ENCODE measurements around the gene PGA3.
"Not testable (repeated sequence)": the region's sequence is repeated elsewhere in the genome, so short reads cannot be mapped to it uniquely, and the experiment has no call there.

Gene PGA3

GRCh38 chr11:61171907-61172306, 31.4 kb upstream of the PGA3 start:
- no peak for DNase-seq (ENCODE audit: low read depth)

- DNase-seq (ENCODE audit: low read depth) = no peak
These were observed 31.0 kb upstream of the PGA3 start for GRCh38 chr11:61172356-61172755.

GRCh38 chr11:61172888-61173287, 30.4 kb upstream of the PGA3 start:
- no peak for DNase-seq (ENCODE audit: low read depth)

DNA sequence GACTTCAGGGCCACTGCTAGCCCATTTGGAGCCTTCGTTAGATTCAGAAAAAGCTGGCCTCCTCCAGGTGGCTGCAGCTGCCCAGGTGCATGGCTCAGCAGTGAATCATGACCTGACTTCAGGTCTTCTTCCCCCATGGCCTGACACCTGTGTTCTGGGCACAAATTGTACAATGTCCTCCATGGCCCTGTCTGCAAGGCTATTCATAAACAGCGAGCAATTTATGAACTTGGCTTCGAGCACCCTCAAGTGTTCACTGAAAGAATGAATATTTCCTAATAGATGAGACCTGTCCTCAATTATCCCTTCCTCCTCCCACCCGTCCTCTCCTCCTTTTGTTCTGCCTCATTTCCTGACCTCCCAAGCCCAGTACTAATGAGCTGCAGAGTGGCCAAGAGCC, 29.9 kb upstream of the PGA3 start:
- peak; percentile 54 for DNase-seq (ENCODE audit: low read depth)

- no peak for DNase-seq (ENCODE audit: low read depth)
These were observed 29.0 kb upstream of the PGA3 start for GRCh38 chr11:61174273-61174672.

DNA sequence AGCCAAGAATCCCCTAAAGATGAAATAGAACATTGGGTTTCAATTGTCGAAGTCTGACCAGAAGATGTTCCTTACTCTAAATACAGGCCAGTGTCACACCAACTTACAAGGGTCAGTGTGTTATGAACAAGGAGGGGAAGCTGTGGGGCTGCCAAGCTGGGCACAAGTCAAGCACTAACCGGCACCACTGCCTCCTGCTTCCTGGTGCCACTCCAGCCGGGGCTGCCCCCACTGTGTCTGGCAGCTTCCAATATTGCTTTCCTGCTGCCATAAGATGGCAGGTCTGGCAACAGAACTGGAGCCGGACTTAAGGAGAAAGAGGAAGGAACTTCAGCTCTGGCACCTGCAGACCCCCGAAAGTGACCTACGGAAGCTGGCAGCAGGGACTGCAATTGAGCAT, 28.4 kb upstream of the PGA3 start:
- no peak for DNase-seq (ENCODE audit: low read depth)

- no peak for DNase-seq (ENCODE audit: low read depth)
These were observed 26.9 kb upstream of the PGA3 start for GRCh38 chr11:61176446-61176845.

DNA sequence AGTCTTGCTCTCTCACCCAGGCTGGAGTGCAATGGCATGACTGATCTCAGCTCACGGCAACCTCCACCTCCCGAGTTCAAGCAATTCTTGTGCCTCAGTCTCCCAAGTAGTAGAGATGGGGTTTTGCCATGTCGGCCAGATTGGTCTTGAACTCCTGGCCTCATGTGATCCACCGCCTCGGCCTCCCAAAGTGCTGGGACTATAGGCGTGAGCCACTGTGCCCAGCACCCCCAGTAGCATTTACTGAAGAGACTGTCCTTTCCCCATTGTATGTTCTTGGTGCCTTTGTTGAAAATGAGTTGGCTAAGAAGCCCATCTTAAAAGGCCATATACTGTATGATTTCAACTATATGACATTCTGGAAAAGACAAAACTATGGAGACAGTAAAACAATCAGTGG, 23.1 kb upstream of the PGA3 start:
- not testable (repeated sequence) for DNase-seq (ENCODE audit: low read depth)

DNA sequence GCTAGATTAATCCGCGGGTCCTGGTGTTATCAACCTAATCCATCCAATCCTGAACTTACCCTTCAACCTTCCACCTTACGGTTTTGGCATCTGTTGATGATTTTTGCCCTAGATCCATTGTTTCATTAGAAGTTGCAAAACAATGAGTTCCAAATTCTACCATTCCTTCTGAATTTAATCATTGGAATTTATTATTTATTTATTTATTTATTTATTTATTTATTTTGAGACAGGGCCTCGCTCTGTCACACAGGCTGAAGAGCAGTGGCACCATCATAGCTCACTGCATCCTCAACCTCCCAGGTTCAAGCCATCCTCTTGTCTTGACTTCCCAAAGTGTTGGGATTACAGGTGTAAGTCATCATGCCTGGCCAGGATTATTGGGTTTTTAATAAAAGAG, 21.8 kb upstream of the PGA3 start:
- DNase-seq (ENCODE audit: low read depth) = no peak

- DNase-seq (ENCODE audit: low read depth) = no peak
These were observed 19.7 kb upstream of the PGA3 start for GRCh38 chr11:61183645-61184044.

GRCh38 chr11:61186504-61186903, 16.8 kb upstream of the PGA3 start:
- no peak for DNase-seq (ENCODE audit: low read depth)

- peak; percentile 81 for DNase-seq (ENCODE audit: low read depth)
These were observed 15.7 kb upstream of the PGA3 start for GRCh38 chr11:61187505-61188130.

GRCh38 chr11:61189933-61190332, 13.4 kb upstream of the PGA3 start:
- DNase-seq (ENCODE audit: low read depth) = no peak

DNA sequence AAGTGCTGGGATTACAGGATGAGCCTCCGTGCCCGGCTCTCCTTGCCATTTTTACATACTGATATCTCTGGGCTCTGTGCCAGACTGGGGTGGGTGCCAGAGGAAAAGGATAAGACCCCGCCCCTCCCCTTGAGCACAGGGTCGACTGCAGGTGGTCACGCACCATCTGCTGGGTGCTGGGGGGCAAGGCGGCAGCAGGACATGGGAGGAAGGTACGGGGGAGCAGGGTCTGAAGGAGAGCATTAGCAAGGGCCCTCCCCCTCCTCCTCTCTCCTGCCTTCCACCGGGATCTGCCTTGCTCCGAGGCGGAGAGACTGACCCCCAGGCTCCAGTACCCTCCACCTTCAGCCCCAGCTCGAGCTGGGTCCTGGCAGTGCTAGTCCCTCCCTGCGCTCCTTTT, 9.7 kb upstream of the PGA3 start:
- no peak for DNase-seq (ENCODE audit: low read depth)

DNA sequence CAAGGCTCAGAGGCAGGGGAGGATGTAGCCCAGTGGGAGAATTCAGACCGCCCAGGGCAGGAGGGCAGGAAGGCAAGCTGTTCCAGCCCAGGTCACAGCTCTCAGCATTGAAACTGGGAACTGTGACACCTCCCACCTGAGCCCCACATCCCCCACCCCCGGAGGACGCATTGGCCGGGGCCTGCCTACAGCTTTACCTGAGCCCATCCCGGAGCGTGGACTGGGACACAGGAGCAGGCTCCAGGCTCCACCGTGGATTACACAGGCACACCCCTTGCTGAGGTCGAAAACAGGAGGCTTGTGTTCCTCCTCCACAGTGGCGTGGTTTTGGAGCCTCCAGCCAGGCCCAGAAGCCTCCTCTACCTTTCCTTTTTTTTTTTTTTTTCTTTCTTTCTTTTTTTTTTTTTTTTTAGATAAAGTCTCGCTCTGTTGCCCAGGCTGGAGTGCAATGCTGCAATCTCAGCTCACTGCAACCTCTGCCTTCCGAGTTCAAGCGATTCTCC, 9.1 kb upstream of the PGA3 start:
- DNase-seq (ENCODE audit: low read depth) = no peak

DNA sequence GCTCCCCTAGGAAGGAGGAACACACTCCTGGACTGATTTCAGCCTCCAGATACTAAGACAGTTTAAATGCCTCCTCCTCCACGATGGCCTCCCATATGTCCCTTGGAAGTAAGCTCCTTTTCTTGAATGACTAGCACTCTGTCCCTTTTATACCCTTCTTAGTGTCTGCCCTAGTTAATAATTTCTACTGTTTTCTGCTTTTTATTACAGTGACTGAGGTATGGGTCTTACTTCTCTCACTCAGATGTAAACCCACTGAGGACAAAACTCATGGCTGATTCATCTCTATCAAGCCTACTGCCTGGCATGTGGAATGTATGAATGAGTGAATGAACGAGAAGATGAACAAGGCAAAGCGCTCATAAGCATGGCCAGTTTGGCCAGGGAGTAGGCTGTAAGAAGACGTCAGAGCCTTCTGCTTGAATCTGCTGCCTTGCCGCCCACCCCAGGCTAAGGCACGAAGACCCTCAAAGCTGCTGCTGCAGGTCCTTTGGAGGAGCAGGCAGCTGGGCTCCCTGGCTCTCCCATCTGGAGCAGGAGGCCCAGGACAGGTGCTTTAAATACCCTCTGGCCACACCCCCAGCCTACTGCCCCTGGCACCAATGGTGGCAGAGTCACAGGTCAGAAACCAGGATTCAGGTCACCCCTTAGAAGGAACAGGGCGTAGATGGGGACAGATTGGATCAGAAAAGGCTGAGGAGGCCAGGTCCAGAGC, 8.2 kb upstream of the PGA3 start:
- no peak for DNase-seq (ENCODE audit: low read depth)

- DNase-seq (ENCODE audit: low read depth) = no peak
These were observed 7.6 kb upstream of the PGA3 start for GRCh38 chr11:61195719-61196118.

- no peak for DNase-seq (ENCODE audit: low read depth)
These were observed 5.0 kb upstream of the PGA3 start for GRCh38 chr11:61198361-61198760.

DNA sequence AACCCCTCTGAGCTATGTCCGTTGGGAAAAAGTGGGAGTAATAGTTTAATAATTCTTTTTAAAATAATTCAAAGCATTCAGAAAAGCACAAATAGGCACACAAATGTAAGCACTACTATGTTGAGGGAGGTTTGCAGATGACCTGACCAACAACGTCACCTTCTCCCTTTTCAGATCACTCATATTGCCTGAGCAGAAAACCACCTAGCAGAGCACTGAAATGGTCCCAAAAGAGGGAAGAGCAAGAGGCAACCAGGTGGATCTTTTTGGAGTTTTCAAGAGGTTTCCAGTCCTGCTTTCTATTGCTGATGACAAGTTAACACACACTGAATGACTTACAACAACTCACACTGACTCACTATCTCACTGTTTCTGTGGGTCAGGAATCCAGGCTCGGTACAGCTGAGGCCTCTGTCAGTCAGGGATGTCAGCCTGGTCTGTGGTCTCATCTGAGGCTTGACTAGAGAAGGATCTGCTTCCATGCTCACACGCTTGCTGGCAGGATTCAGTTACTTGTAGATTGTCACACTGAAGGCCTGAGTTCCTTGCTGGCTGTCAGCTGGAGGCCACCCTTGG, 4.3 kb upstream of the PGA3 start:
- DNase-seq (ENCODE audit: low read depth) = no peak

DNA sequence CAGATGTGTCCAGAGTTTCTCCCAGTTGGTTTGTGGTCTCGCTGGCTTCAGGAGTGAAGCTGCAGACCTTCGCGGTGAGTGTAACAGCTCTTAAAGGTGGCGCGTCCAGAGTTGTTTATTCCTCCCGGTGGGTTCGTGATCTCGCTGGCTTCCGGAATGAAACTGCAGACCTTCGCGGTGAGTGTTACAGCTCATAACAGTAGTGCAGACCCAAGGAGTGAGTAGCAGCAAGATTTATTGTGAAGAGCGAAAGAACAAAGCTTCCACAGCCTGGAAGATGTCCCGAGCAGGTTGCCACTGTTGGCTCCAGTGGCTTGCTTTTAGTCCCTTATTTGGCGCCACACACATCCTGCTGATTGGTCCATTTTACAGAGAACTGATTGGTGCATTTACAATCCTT, 1.8 kb upstream of the PGA3 start:
- no peak for DNase-seq (ENCODE audit: low read depth)

- DNase-seq (ENCODE audit: low read depth) = not testable (repeated sequence)
These were observed 558 bp downstream of the PGA3 start for GRCh38 chr11:61203873-61204272.

DNA sequence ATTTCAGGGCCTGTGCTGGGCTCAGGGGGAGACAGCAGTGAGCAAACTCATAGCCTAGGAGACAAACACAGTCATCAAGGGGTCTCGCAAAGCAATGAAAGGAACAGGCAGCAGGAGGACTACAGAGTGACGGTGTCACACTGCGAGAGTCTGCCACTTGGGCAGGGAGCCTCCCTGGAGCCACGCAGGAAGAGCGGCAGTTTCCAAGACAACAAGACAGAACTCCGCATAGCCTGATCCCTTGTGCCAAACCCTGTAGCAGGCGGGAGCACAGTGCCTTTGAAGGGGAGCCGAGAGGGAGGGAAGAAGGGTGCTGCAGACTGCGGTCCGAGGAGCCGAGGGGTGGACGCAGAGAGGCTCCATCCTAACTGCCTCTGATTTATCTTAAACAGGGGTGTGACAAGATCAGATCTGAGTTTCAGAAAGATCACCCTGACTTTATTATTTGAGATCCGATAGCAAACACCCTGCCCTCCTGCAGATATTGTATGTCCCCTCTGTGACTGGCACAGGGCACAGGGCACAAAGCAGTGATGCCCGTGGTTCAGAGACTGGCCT, 1.3 kb downstream of the PGA3 start:
- DNase-seq (ENCODE audit: low read depth) = not testable (repeated sequence)

- DNase-seq (ENCODE audit: low read depth) = not testable (repeated sequence)
These were observed 4.5 kb downstream of the PGA3 start for GRCh38 chr11:61207636-61208310.
